ENCODE data around the gene ATXN1.

Gene ATXN1

GRCh38 chr6:16284472-16284871 is 476.8 kb downstream of the ATXN1 start:
- Histone ChIP-seq H3K4me1 (ENCODE audit: insufficient read depth, poor library complexity, severe bottlenecking) (no peaks in the 10 kb centered on the region), H3K36me3 (ENCODE audit: low read depth) (no peaks in the 10 kb centered on the region), H3K4me3 (ENCODE audit: severe bottlenecking) (no peak overlapping the region), H3K27ac (ENCODE audit: poor library complexity, severe bottlenecking) (no peak overlapping the region), H3K9me3 (ENCODE audit: severe bottlenecking) (no peaks in the 10 kb centered on the region), H3K27me3 (ENCODE audit: insufficient read depth, poor library complexity, severe bottlenecking) (no peaks in the 10 kb centered on the region)
- no peak for TF ChIP-seq CTCF (IDR thresholded peaks at IDR 0.05; ENCODE audit: poor library complexity, severe bottlenecking)
- DNase-seq (ENCODE audit: low spot score), result no peak
- no peak for ATAC-seq (ENCODE audit: low read depth)

GRCh38 chr6:16282370-16282769 is 478.9 kb downstream of the ATXN1 start:
- Histone ChIP-seq H3K27me3 (ENCODE audit: insufficient read depth, poor library complexity, severe bottlenecking) (no peaks in the 10 kb centered on the region), H3K36me3 (ENCODE audit: low read depth) (no peaks in the 10 kb centered on the region)

GRCh38 chr6:16279243-16279642 is 482.0 kb downstream of the ATXN1 start:
- H3K4me3 ChIP-seq (ENCODE audit: severe bottlenecking), result no peak overlapping the region
- TF ChIP-seq CTCF (IDR thresholded peaks at IDR 0.05; ENCODE audit: poor library complexity, severe bottlenecking), result no peak
- DNase-seq (ENCODE audit: low spot score) (peak; percentile 9), ATAC-seq (ENCODE audit: low read depth) (no peak)
- no peak overlapping the region for H3K27ac ChIP-seq (ENCODE audit: poor library complexity, severe bottlenecking)
- H3K27me3 ChIP-seq (ENCODE audit: insufficient read depth, poor library complexity, severe bottlenecking), result no peaks in the 10 kb centered on the region
- H3K4me1 ChIP-seq (ENCODE audit: insufficient read depth, poor library complexity, severe bottlenecking), result peaks cover 16% of the 10 kb centered on the region
- H3K9me3 ChIP-seq (ENCODE audit: severe bottlenecking), result no peaks in the 10 kb centered on the region
- no peaks in the 10 kb centered on the region for H3K36me3 ChIP-seq (ENCODE audit: low read depth)

More at GRCh38 chr6:16282370-16282769, 478.9 kb downstream of the ATXN1 start:
- Histone ChIP-seq H3K4me3 (ENCODE audit: severe bottlenecking) (no peak overlapping the region), H3K4me1 (ENCODE audit: insufficient read depth, poor library complexity, severe bottlenecking) (peaks cover 10% of the 10 kb centered on the region), H3K27ac (ENCODE audit: poor library complexity, severe bottlenecking) (no peak overlapping the region), H3K9me3 (ENCODE audit: severe bottlenecking) (no peaks in the 10 kb centered on the region)
- no peak for TF ChIP-seq CTCF (IDR thresholded peaks at IDR 0.05; ENCODE audit: poor library complexity, severe bottlenecking)
- ATAC-seq (ENCODE audit: low read depth) (no peak), DNase-seq (ENCODE audit: low spot score) (no peak)

- Histone ChIP-seq H3K9me3 (ENCODE audit: severe bottlenecking) (no peaks in the 10 kb centered on the region), H3K4me3 (ENCODE audit: severe bottlenecking) (no peak overlapping the region), H3K36me3 (ENCODE audit: low read depth) (no peaks in the 10 kb centered on the region), H3K27ac (ENCODE audit: poor library complexity, severe bottlenecking) (no peak overlapping the region), H3K27me3 (ENCODE audit: insufficient read depth, poor library complexity, severe bottlenecking) (no peaks in the 10 kb centered on the region), H3K4me1 (ENCODE audit: insufficient read depth, poor library complexity, severe bottlenecking) (peaks cover 16% of the 10 kb centered on the region)
- no peak for TF ChIP-seq CTCF (IDR thresholded peaks at IDR 0.05; ENCODE audit: poor library complexity, severe bottlenecking)
- DNase-seq (ENCODE audit: low spot score), result no peak
- ATAC-seq (ENCODE audit: low read depth), result no peak
Observed at GRCh38 chr6:16278750-16279149, 482.5 kb downstream of the ATXN1 start.

GRCh38 chr6:16278048-16278724 is 483.1 kb downstream of the ATXN1 start:
- DNase-seq (ENCODE audit: low spot score) (no peak), ATAC-seq (ENCODE audit: low read depth) (peak; percentile 20; the same call in 2 of the 3 replicates)
- H3K4me3 ChIP-seq (ENCODE audit: severe bottlenecking), result no peak overlapping the region
- H3K4me1 ChIP-seq (ENCODE audit: insufficient read depth, poor library complexity, severe bottlenecking), result peaks cover 16% of the 10 kb centered on the region
- no peaks in the 10 kb centered on the region for H3K9me3 ChIP-seq (ENCODE audit: severe bottlenecking)
- H3K27me3 ChIP-seq (ENCODE audit: insufficient read depth, poor library complexity, severe bottlenecking), result no peaks in the 10 kb centered on the region
- H3K27ac ChIP-seq (ENCODE audit: poor library complexity, severe bottlenecking), result peak overlapping the region; percentile 39
- H3K36me3 ChIP-seq (ENCODE audit: low read depth), result no peaks in the 10 kb centered on the region
- no peak for TF ChIP-seq CTCF (IDR thresholded peaks at IDR 0.05; ENCODE audit: poor library complexity, severe bottlenecking)

Data from RWPE2 (cell line).